HG03066 (cell line): Measurements from ENCODE around the gene TRAPPC5.

Source experiments
- ATAC-seq: cut with Tn5 transposase; IDR thresholded peaks from one replicate; pipeline ENCODE4 v1.9.1; 2021; ENCODE audit warnings: low read depth; ENCODE audit not compliant: unreplicated experiment

TRAPPC5 gene

DNA sequence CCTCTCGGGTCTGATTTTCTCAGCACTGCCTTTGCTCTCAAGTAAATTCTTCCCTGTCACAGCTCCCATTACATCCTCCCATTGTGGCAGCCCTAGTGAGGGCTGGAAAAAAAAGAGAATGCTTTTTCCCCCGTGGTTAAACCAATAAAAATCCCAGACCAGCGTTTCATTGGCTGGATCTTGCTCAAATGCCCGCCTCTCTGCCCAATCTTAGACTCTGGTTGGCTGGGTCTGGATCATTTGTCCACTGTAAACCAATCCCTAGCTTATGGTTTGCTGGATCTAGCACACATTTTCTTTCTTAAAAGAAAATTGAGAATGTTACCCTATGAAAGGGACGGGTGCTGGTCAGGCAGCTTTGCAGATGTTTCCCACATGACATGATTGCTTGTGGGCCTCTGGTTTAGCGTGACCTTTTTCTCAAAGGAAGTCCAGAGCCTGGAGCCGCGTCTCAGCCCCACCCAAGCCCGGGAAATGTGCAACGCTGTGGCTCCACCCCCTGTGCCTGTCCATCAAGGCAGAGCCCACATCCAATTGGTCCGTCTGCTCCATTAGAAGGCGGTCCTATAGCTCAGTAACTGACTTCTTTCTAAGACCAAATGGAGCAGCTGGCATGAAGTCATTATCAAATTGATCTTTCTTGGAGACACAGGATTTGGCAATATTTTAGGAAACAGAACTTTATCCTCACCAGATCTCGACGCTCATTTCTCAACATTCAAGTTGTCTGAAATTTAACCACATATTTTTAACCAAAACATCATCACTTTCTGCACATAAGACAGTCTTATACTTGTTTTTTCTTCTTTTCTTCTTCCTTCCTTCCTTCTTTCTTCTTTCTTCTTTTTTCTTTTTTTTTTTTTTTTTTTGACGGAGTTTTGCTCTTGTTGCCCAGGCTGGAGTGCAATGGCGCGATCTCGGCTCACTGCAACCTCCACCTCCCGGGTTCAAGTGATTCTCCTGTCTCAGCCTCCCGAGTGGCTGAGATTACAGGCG is 6.3 kb upstream of the TRAPPC5 start:
- no peak for ATAC-seq

DNA sequence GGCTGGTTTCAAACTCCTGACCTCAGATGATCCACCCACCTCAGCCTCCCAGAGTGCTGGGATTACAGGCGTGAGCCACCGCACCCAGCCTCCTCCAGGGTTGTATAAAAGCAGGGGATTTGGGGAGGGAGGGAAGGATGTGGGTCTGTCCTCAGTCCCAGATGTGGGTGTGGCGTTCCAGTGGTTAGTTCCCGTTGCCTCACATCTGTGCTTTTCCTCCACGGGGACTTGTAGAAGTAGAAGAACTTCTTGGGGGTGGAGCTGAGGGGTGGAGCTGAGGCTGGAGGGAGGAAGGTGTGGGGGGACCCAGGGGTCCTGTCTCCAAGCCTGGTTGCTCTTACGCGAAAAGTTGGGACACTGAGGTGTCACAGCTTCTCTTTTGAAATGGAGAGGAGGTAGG is 4.3 kb upstream of the TRAPPC5 start:
- no peak for ATAC-seq

DNA sequence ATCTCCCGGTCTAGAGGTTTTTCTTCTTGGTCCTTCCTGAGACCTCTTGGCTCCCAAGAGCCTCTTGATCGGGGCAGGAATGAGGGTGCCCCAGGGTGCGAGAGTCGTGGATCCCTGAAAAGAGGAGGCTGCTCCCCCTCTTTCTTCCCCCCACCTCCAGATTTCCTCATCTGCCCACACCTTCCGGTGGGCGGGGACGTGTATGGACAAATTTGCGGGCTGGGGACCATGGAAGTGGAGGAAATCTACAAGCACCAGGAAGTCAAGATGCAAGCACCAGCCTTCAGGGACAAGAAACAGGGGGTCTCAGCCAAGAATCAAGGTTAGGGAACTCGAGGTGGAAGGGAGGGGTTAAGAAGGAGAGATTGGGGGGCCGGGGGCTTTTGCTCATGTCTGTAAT is 3.8 kb upstream of the TRAPPC5 start, which contains the start of gene MCEMP1:
Gene MCEMP1 (plus strand): TSS at position 237 of the 400 bp plus-strand sequence. CDS start 31 bp downstream, at position 268.
- no peak for ATAC-seq

DNA sequence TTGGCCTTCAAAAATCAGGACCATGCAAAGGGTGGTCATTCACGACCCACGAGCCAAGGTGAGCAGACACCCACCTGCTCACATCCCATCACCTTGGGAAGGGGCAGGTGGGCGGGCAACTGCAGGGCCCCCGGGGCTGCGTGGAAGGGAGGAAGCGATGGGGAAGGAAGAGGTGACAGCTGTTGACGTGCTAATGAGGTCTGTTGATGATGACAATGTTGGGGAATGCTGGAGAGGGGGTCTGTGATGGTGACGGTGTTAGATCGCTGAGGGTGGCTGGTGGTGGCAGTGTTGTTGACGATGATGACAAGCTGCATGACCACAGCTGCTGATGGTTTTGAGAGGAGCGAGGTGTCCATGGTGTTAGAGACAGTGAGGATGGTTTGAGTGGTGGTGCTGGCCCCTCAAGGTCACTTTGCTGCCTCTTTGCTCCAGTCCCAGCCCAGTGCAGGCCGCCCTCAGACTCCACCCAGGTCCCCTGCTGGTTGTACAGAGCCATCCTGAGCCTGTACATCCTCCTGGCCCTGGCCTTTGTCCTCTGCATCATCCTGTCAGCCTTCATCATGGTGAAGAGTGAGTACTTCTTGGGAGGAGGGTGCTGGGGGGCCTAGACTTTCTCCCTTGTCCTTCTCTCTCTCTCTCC is 2.8 kb upstream of the TRAPPC5 start:
- no peak for ATAC-seq

DNA sequence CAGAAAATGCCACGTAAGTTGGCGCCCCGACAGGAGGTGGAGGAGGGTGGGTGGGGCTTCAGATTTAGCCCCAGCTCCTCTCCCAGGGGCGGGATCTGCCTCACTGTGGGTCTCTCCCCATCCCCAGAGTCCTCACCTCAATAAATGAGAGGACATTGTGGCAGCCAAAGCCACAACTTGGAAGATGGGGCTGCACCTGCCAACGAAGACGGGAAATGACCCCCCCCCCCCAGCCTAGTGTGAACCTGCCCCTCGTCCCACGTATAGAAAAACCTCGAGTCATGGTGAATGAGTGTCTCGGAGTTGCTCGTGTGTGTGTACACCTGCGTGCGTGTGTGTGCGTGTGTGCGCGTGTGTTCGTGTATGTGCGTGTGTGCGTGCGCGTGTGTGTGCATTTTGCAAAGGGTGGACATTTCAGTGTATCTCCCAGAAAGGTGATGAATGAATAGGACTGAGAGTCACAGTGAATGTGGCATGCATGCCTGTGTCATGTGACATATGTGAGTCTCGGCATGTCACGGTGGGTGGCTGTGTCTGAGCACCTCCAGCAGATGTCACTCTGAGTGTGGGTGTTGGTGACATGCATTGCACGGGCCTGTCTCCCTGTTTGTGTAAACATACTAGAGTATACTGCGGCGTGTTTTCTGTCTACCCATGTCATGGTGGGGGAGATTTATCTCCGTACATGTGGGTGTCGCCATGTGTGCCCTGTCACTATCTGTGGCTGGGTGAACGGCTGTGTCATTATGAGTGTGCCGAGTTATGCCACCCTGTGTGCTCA is 1.5 kb upstream of the TRAPPC5 start:
- ATAC-seq: no peak

DNA sequence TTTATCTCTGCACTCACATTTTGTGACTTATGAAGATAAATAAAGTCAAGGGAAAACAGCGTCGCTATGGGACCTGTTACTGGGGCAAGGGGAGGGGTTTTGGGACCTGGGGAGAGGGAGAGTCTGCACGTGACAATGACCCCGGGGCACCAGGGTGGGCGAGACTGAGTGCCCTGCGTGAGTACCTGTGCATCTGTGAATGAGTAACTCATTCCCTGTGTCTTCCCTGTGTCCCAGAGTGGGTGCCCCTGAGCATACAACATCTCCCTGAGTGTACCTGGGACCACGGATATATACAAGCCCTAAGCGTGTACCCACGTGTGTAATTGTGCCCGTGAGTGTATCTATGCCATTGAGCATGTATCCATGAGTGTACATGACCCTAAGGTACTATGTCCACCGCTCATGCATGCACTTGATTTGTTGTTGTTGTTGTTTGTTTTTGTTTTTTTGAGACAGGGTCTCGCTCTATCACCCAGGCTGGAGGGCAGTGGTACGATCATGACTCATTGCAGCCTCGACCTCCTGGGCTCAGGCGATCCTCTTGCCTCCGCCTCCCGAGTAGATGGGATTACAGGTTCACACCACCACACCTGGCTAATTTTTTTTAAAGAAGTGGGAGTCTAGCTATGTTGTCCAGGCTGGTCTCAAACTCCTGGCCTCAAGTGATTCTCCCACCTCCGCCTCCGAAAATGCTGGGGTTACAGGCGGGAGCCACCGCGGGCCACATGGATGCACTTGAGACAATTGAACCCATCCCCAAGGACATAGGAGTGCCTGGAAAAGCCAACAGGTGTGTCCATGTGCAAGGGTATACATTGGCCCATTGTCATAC is 645 bp upstream of the TRAPPC5 start:
- no peak for ATAC-seq

DNA sequence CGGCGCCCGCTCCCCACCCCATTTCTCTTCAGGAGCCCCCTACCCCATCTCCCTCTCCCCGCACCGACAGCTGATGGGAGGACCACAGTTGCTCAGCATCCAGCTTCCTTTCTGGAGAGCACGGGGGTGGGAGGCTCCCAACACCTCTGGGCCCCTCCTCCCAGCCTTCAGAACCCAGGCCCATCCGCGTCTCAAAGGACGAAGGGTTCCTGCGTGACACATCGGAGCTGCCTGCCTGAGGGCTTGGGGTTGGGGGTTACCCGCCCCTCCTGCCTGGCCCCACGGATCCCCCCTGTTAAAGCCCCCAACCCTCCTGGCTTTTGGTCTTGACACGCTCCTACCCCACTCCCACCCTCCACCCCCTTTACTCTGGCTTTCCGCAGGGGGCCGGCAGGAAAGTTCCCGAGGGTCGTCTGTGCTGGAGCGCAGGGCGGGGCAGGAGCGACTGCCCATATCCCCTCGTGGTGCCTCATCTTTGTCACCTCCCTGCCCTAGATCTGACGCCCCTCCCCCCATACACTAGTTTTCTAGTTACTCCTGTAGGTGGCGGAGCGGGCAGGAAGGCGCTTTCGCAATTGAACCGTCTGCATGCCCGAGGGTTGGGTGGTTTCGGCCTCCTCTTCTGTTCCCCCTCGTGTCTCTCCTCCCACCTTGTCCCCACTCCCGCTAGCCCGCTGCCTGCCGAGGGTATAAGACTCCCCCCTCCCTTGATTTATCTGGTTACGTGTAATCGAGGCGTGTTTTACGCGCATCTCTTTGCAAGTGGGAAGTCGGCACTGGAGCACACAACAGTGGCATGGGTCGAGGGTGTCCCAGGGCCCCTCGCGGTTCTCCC is 924 bp downstream of the TRAPPC5 start:
- ATAC-seq: no peak

DNA sequence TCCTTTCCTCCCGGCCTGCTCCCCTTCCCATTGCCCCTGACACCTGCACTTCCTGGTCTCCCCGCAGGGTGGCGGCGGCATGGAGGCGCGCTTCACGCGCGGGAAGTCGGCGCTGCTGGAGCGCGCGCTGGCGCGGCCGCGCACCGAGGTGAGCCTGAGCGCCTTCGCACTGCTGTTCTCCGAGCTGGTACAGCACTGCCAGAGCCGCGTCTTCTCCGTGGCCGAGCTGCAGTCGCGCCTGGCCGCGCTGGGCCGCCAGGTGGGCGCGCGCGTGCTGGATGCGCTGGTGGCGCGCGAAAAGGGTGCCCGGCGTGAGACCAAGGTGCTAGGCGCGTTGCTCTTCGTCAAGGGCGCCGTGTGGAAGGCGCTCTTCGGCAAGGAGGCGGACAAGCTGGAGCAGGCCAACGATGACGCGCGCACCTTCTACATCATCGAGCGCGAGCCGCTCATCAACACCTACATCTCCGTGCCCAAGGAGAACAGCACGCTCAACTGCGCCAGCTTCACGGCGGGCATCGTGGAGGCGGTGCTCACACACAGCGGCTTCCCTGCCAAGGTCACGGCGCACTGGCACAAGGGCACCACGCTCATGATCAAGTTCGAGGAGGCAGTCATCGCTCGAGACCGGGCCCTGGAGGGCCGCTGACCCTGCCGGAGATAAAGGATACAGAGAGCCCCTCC is 1.7 kb downstream of the TRAPPC5 start:
- ATAC-seq: no peak

DNA sequence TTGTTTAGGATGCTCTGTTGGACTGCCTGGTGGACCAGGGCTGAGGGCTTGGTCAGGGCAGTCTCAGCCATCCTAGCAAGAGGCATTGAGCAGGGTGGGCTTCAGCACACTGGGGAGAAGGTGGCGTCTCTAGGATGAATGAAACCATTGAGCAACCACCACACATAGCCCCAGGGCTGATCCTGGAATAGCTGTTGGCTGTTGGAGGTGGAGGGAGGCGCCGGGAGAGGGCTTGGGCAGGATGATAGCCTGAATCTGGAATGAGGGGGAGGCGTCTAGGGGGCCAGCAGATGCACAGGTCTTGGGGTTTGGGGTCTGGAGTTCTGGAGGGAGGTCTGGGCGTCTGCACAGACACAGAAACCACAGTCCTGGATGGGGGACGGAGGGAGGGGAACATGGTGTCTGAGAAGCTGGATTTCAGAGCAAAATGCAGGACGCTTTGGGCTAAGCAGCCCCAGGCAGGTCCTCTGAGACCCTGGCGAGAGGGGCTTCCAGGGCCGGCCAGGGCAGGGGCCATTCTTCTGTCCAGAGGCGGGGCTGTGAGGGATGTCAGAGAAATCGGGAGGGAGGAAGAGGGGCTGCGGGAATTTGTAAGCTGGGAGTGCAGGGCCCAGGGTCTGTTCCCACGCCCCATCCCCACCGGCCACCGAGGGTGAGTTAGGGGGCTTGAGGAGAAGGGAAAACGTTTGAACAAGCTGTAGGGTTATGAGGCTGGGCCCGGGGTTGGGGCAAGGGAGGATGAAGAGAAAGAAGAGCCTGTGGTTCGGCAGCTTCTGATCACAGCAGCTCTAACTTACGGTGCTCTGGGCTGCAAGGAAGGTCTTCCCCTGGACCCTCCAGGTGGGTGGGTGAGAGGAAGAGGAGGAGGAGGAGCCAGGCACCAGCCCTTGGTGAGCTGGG is 5.2 kb downstream of the TRAPPC5 start:
- no peak for ATAC-seq

DNA sequence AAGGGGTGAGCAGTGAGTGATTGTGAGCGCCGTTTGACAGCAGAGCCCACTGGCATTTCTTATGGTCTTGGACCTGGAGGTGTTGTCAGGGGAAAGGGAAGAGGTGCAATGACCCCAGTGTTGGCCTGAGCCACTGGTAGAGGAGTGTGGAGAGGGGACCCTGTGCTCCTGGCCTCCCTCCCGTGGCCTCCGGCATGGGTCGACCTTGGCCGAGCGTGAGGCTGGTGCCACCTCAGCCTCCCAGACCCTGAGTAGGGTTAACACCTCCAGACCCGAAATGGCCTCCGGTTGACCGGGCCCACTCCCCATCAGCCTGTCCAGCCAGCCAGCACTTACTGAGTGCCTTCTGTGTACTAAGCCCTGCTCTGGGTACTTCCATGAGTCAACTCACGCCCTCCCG is 6.5 kb downstream of the TRAPPC5 start:
- ATAC-seq: no peak

DNA sequence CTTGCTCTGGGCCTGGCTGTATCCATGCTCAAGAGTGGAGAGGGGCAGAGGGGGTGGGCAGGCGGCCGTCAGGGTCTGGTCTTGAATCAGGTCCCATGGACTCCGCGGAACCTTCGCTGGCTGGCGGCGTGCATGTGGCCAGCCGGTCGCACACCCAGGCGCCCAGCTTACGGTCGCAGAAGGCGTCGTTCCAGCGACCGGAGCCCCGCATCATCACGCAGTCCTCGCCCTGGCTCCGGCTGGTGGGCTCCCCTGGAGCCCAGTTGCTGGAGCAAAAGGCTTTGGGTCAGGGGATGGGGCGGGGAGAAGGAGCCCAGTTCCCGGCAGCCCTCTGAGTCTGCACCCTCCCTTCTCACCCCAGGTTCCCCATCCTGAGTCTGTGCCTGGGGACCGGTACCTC is 8.5 kb downstream of the TRAPPC5 start:
- no peak for ATAC-seq

DNA sequence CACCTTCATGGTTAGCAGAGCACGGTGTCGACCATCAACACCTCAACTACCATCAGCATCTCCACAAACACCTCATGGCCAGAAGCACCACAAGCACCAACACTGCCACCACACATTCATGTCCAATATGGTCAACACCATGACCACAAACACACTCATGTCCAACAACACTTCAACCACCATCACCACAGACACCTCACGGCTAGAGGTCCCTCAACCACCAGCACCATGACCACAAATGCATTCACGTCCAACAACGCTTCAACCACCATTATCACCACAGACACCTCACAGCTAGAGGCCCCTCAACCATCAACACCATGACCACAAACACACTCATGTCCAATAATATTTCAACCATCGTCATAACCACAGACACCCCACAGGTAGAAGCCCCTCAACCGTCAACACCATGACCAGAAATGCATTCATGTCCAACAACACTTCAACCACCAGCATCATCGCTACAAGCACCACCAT is 10.2 kb downstream of the TRAPPC5 start:
- ATAC-seq: no peak

DNA sequence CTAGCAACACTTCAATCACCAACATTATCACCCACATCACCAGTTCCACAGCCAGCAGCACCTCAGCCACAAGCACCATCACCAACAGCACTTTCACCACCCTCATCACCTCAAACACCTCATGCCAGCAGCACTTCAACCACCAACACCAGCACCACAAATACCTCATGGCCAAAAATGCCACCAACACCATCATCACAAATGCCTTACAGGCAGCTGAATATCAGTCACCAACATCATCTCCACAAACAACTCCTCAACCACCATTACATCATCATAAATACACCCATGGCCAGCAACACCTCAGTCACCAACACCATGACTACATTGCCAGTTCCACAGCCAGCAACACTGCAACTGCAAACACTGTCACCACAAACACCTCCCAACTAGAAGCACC is 10.9 kb downstream of the TRAPPC5 start:
- ATAC-seq: no peak

DNA sequence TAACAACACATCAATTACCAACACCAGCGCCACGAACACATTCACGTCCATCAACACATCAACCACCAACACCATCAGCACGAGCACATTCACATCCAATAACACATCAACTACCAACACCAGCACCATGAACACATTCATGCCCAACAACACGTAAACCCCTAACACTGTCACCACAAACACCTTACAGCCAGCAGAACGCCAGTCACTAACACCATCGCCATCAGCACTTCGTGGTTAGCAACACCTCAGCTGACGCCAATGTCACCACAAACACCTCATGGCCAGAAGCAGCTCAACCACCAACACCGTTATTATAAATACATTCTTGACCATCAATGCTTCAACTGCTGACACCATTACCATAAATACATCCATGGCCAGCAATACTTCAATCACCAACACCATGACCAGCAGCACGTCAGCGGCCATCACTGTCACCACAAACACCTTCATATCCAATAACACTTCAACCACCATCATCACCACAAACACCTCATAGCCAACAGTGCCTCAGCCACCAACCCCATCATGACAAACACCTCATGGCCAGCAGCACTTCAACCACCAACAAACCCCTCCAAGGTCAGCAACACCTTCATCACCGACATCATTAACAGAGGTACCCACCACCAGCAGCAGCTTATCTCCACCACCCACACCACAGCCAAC is 11.9 kb downstream of the TRAPPC5 start:
- ATAC-seq: no peak

DNA sequence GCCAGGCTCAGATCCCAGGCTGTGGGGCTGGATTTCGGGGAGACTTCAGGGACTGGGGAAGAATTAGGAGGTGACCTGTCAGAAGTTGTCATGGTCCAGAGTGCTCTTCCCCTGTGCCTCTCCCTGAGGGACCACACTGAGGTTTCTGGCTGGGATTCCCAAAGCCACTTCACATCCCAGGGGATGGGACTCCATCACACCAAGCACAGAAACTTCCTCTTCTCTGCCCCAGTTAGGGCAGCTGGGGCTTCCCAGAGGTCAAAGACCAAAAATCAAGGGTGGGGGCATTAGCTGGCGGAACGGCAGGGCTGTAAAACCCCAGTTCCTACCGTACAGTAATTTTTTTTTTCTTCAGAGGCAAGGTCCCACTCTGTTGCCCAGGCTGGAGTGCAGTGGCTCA is 13.9 kb downstream of the TRAPPC5 start:
- ATAC-seq: no peak

DNA sequence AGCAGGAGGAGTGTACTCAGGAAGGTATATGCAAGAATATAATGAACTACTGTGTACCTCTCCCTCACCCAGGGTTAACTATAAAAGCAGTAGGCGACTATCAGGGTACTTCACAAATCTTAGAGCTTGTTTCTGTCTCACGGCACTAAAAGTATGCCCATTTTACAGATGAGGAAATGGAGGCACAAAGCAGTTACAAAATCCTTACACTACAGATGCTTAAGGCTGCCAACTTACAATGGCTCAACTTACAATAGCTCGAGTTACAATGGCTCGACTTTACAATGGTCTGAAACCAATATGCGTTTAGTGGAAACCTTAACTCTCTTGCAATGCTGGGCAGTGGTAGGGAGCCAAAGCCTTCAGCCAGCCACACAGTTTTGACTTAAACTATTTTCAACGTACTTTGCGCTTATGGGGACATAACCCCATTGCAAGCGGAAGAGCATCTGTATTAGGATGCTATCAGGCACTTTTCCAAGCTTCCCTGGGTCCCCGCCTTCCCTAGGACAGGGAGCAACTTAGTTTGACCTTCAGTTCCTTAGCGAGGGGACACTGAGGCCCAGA is 17.2 kb downstream of the TRAPPC5 start:
- ATAC-seq: no peak

DNA sequence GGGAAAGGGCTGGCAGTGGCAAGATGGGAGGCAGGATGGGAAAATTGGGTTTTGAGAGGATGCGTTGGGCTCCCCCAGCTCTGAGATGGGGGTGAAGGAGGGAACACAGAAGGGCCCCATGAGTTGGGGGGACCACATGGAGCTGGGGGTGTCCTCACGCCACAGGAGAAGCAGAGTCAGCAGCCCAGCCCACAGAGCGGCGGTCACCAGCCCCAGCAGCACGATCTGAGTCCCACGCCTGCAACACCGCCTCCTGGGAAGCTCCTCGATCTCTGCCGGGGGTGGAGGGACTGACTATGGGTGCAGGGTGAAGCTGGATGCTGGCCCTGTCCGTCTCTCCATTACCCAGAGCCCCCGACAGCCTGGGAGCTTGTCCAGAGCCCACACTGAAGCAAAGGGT is 17.9 kb downstream of the TRAPPC5 start:
- no peak for ATAC-seq
